ENCODE measurements around the gene P2RX3. TPM values are rescaled to one million over a fixed set of nuclear protein-coding genes. Genes with fewer than 3 reads are reported as not detected.
"Not testable (repeated sequence)": the region's sequence is repeated elsewhere in the genome, so short reads cannot be mapped to it uniquely, and the experiment has no call there.

Gene P2RX3
- total RNA-seq, 1 donor = not detected

- H3K4me3 ChIP-seq (ENCODE audit: low read depth, low read length) = no peak overlapping the region
- TF ChIP-seq CTCF (IDR thresholded peaks at IDR 0.05; ENCODE audit: insufficient read depth, low read length) = no peak
- DNase-seq (ENCODE audit: low read depth) = no peak
Observed at GRCh38 chr11:57397394-57397990, 59.3 kb downstream of the P2RX3 start.

GRCh38 chr11:57399221-57399620 lies 61.1 kb downstream of the P2RX3 start:
- no peak for DNase-seq (ENCODE audit: low read depth)
- TF ChIP-seq CTCF (IDR thresholded peaks at IDR 0.05; ENCODE audit: insufficient read depth, low read length) = no peak

GRCh38 chr11:57399972-57400578 lies 61.9 kb downstream of the P2RX3 start:
- no peak for TF ChIP-seq CTCF (IDR thresholded peaks at IDR 0.05; ENCODE audit: insufficient read depth, low read length)
- H3K4me3 ChIP-seq (ENCODE audit: low read depth, low read length) = no peak overlapping the region
- no peak for DNase-seq (ENCODE audit: low read depth)

More at GRCh38 chr11:57399221-57399620, 61.1 kb downstream of the P2RX3 start:
- H3K4me3 ChIP-seq (ENCODE audit: low read depth, low read length) = no peak overlapping the region

- TF ChIP-seq CTCF (IDR thresholded peaks at IDR 0.05; ENCODE audit: insufficient read depth, low read length) = no peak
- DNase-seq (ENCODE audit: low read depth) = peak; percentile 14
- no peak overlapping the region for H3K4me3 ChIP-seq (ENCODE audit: low read depth, low read length)
Observed at GRCh38 chr11:57402188-57403002, 64.2 kb downstream of the P2RX3 start.

DNA sequence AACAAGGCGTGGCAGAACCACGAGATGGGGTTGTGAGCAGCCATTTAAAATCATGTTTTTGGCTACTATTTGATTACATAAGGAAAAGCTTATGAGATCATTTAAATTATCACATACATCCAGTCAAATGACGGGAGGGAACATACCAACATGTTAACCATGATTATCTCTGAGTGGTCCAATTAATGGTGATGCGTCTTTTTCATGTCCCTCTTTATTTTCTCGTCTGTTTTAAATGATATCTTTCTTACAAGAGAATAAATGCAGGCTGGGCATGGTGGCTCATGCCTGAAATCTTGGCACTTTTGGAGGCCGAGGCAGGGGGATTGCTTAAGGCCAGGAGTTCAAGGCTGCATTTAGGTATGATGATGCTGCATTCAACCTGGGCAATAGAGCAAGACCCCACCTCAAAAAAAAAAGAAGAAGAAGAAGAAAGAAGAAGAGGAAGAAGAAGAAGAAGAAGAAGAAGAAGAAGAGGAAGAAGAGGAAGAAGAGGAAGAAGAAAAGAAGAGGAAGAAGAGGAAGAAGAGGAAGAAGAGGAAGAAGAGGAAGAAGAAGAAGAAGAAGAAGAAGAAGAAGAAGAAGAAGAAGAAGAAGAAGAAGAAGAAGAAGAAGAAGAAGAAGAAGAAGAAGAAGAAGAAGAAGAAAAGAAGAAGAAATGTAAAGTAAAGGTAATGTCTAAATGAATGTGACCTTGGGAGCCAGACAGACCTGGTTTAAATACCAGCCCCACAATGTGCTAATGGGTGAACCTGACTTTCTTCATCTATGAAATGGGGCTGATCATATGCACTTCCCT lies 65.0 kb downstream of the P2RX3 start:
- not testable (repeated sequence) for DNase-seq (ENCODE audit: low read depth); H3K4me3 ChIP-seq (ENCODE audit: low read depth, low read length)

DNA sequence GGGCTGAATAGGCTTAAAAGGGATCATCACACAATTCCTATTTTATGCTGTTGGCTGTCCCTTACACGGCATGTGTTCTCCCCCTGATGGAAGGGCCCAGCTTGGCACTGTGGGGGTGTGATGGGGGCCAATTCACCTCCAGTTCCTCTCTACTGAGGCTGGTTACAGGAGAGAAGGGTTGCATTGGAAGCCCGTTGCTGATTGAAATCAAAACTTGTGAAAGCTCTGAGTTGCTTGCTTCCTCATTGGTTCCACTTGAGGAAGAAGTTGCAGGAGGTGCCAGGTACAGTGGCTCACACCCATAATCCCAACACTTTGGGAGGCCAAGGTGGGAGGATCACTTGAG lies 65.6 kb downstream of the P2RX3 start:
- no peak for DNase-seq (ENCODE audit: low read depth)
- H3K4me3 ChIP-seq (ENCODE audit: low read depth, low read length) = no peak overlapping the region
- no peak for TF ChIP-seq CTCF (IDR thresholded peaks at IDR 0.05; ENCODE audit: insufficient read depth, low read length)

Data from fibroblast of the aortic adventitia (primary cell).